HEK293 (cell line): ENCODE data around the gene HEPACAM.

Experiments
- CTCF ChIA-PET: fragments of 350-600 bp; formaldehyde crosslinking; extraction: SDS; loops from one replicate; lab custom pipeline; 2021; ENCODE audit warnings: antibody characterized with exemption; lab: Yijun Ruan, JAX
- POLR2A ChIA-PET: fragments of 300-600 bp; formaldehyde crosslinking; extraction: SDS; loops from one replicate; lab custom pipeline; 2020; ENCODE audit warnings: antibody characterized with exemption, inconsistent platforms; lab: Yijun Ruan, JAX
- H3K27ac ChIP-seq: fragments of 200-500 bp; sonication (Bioruptor generic); 2 replicates; pipeline ENCODE4 v1.5.1; 2014; ENCODE audit warnings: low read depth, low read length, control low read depth, inconsistent platforms; ENCODE audit errors: extremely low read depth
- H3K36me3 ChIP-seq, 2 experiments: fragments of 200-500 bp in 1 of 2; sonication (Bioruptor generic) in 1 of 2; 1 replicate in 1 of 2; 2 replicates in 1 of 2; pipeline ENCODE4 v1.5.1; 2014 to 2017; ENCODE audit warnings: inconsistent platforms in 2 of 2, low read length in 2 of 2; ENCODE audit not compliant: control insufficient read depth in 2 of 2, insufficient read depth in 1 of 2
- H3K4me1 ChIP-seq: fragments of 200-500 bp; sonication (Bioruptor generic); 2 replicates; pipeline ENCODE4 v1.5.1; 2014; ENCODE audit warnings: mild to moderate bottlenecking, low read length, inconsistent platforms; ENCODE audit not compliant: control insufficient read depth, insufficient read depth
- H3K4me3 ChIP-seq: 2 replicates; pipeline ENCODE4 v1.5.1; 2011; ENCODE audit warnings: low read depth, mild to moderate bottlenecking, control low read depth, low read length, moderate library complexity
- H3K9me3 ChIP-seq: fragments of 200-500 bp; sonication (Bioruptor generic); 2 replicates; pipeline ENCODE4 v1.5.1; 2014; ENCODE audit warnings: low read depth, low read length, inconsistent platforms; ENCODE audit not compliant: control insufficient read depth, insufficient read depth
- GLIS2 ChIP-seq: fragments of 450-650 bp; formaldehyde crosslinking; IDR thresholded peaks from 2 replicates; pipeline ENCODE4 v1.5.1; 2016; ENCODE audit warnings: missing biosample characterization, missing genetic modification characterization
- YY2 ChIP-seq: fragments of 450-650 bp; formaldehyde crosslinking; IDR thresholded peaks from 2 replicates; pipeline ENCODE4 v1.5.1; 2016; ENCODE audit warnings: missing biosample characterization, missing genetic modification characterization
- ZBTB8A ChIP-seq: fragments of 450-650 bp; formaldehyde crosslinking; IDR thresholded peaks from 2 replicates; pipeline ENCODE4 v1.5.1; 2016; ENCODE audit warnings: missing biosample characterization, missing genetic modification characterization
- ZNF146 ChIP-seq: fragments of 450-650 bp; formaldehyde crosslinking; IDR thresholded peaks from 2 replicates; pipeline ENCODE4 v1.5.1; 2016; ENCODE audit warnings: missing biosample characterization, missing genetic modification characterization
- ZNF16 ChIP-seq: fragments of 450-650 bp; formaldehyde crosslinking; IDR thresholded peaks from 2 replicates; pipeline ENCODE4 v1.5.1; 2016; ENCODE audit warnings: low read depth, missing biosample characterization, missing genetic modification characterization
- ZNF169 ChIP-seq: fragments of 450-650 bp; formaldehyde crosslinking; IDR thresholded peaks from 2 replicates; pipeline ENCODE4 v1.5.1; 2016; ENCODE audit warnings: missing biosample characterization, missing genetic modification characterization
- ZNF174 ChIP-seq: fragments of 450-650 bp; formaldehyde crosslinking; IDR thresholded peaks from 2 replicates; pipeline ENCODE4 v1.5.0; 2017; ENCODE audit warnings: missing biosample characterization, mild to moderate bottlenecking, missing genetic modification characterization
- ZNF19 ChIP-seq: fragments of 450-650 bp; formaldehyde crosslinking; IDR thresholded peaks from 2 replicates; pipeline ENCODE4; 2016; ENCODE audit warnings: missing biosample characterization, missing genetic modification characterization, low read depth
- ZNF2 ChIP-seq: fragments of 450-650 bp; formaldehyde crosslinking; IDR thresholded peaks from 2 replicates; pipeline ENCODE4 v1.5.1; 2016; ENCODE audit warnings: missing biosample characterization, missing genetic modification characterization
- ZNF660 ChIP-seq: fragments of 450-650 bp; IDR thresholded peaks from 2 replicates; pipeline ENCODE4 v1.5.1; 2018; ENCODE audit warnings: missing biosample characterization, mild to moderate bottlenecking, missing genetic modification characterization
- ZNF677 ChIP-seq: fragments of 450-650 bp; IDR thresholded peaks from 2 replicates; pipeline ENCODE4 v1.5.0; 2018; ENCODE audit warnings: missing biosample characterization, mild to moderate bottlenecking, missing genetic modification characterization, moderate library complexity
- ZNF707 ChIP-seq: fragments of 450-650 bp; formaldehyde crosslinking; IDR thresholded peaks from 2 replicates; pipeline ENCODE4 v1.5.1; 2016; ENCODE audit warnings: missing biosample characterization, missing genetic modification characterization
- ZNF843 ChIP-seq: fragments of 450-650 bp; formaldehyde crosslinking; IDR thresholded peaks from 2 replicates; pipeline ENCODE4 v1.5.1; 2016; ENCODE audit warnings: missing biosample characterization, missing genetic modification characterization
- ZSCAN16 ChIP-seq: fragments of 450-650 bp; formaldehyde crosslinking; IDR thresholded peaks from 2 replicates; pipeline ENCODE4 v1.5.1; 2016; ENCODE audit warnings: missing biosample characterization, missing genetic modification characterization
- TF ChIP-seq, protein P1 (sequence below): fragments of 450-650 bp; formaldehyde crosslinking; IDR thresholded peaks from 2 replicates; pipeline ENCODE4 v1.5.0; 2017; ENCODE audit warnings: missing biosample characterization, missing genetic modification characterization, borderline replicate concordance
- TF ChIP-seq, protein P2 (sequence below): fragments of 450-650 bp; formaldehyde crosslinking; IDR thresholded peaks from 2 replicates; pipeline ENCODE4 v1.5.1; 2016; ENCODE audit warnings: missing biosample characterization, missing genetic modification characterization
- TF ChIP-seq, protein P3 (sequence below): fragments of 450-650 bp; formaldehyde crosslinking; conservative IDR thresholded peaks from 2 replicates; pipeline ENCODE4 v1.5.1; 2016; ENCODE audit warnings: low read depth, missing biosample characterization, missing genetic modification characterization
- TF ChIP-seq, protein P4 (sequence below): fragments of 450-650 bp; formaldehyde crosslinking; IDR thresholded peaks from 2 replicates; pipeline ENCODE4 v1.5.1; 2016; ENCODE audit warnings: missing biosample characterization, missing genetic modification characterization

Gene HEPACAM

DNA sequence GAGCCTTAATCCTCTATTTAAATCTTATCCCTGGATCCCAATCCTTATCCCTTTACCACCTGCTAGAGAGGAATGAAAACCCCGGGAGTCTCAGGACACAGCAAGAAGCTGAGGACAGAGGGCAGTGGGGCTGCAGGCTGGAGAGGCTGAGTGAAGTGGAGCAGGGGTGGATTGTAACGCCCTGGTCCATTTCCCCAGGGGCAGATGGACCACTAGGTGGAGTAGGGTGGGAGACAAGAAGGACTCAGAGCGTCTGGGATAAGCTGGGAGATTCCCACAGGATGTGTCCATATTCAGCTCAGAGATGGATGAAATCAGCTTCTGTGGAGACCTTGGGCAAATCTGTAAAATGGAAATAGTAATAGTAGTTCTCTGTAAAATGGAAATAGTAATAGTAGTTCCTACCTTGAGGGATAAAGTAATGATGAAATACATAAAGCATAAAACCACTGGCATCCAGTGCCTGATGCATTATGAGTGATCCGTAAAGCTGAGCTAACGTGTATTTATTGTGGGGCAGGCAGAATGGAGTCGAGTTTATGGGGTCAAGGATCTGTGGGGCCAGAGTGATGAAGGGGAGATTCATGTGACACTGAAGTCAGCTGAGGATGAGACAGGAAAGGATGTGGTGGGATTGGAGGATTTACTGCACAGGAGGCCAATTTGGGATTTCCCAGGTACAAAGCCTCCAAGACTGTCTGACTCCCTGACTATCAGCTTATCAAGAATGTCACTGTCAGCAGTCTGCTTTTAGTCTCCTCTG, 36.3 kb downstream of the HEPACAM start:
- Histone ChIP-seq H3K36me3 (no peaks in the 10 kb centered on the region), H3K9me3 (no peaks in the 10 kb centered on the region), H3K27ac (no peak overlapping the region), H3K4me3 (no peak overlapping the region), H3K4me1 (no peaks in the 10 kb centered on the region)
- CTCF ChIA-PET = interaction anchor here (0.8 to 1.2 kb wide), 2 partner anchors 15 to 35 kb away, joined by 3 to 4 read pairs; no protein-coding TSS in a partner anchor
- POLR2A ChIA-PET = interaction anchor here (0.5 to 2.6 kb wide), 2 partner anchors 21 to 23 kb away, joined by 5 to 12 read pairs; no protein-coding TSS in a partner anchor
- TF ChIP-seq ZNF843 (no peak), GLIS2 (tag by site-specific recombination) (no peak), ZNF169 (tag by site-specific recombination) (no peak), ZBTB8A (tag by site-specific recombination) (no peak), ZSCAN16 (tag by site-specific recombination) (no peak), ZNF174 (tag by site-specific recombination) (no peak), YY2 (tag by site-specific recombination) (no peak), ZNF660 (tag by site-specific recombination) (no peak), ZNF677 (no peak), ZNF16 (no peak), ZNF707 (tag by site-specific recombination) (no peak), ZNF2 (tag by site-specific recombination) (no peak), ZNF146 (tag by site-specific recombination) (no peak), ZNF19 (tag by site-specific recombination) (no peak)
- TF ChIP-seq, protein P1, sequence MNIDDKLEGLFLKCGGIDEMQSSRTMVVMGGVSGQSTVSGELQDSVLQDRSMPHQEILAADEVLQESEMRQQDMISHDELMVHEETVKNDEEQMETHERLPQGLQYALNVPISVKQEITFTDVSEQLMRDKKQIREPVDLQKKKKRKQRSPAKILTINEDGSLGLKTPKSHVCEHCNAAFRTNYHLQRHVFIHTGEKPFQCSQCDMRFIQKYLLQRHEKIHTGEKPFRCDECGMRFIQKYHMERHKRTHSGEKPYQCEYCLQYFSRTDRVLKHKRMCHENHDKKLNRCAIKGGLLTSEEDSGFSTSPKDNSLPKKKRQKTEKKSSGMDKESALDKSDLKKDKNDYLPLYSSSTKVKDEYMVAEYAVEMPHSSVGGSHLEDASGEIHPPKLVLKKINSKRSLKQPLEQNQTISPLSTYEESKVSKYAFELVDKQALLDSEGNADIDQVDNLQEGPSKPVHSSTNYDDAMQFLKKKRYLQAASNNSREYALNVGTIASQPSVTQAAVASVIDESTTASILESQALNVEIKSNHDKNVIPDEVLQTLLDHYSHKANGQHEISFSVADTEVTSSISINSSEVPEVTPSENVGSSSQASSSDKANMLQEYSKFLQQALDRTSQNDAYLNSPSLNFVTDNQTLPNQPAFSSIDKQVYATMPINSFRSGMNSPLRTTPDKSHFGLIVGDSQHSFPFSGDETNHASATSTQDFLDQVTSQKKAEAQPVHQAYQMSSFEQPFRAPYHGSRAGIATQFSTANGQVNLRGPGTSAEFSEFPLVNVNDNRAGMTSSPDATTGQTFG = no peak
- TF ChIP-seq, protein P2, sequence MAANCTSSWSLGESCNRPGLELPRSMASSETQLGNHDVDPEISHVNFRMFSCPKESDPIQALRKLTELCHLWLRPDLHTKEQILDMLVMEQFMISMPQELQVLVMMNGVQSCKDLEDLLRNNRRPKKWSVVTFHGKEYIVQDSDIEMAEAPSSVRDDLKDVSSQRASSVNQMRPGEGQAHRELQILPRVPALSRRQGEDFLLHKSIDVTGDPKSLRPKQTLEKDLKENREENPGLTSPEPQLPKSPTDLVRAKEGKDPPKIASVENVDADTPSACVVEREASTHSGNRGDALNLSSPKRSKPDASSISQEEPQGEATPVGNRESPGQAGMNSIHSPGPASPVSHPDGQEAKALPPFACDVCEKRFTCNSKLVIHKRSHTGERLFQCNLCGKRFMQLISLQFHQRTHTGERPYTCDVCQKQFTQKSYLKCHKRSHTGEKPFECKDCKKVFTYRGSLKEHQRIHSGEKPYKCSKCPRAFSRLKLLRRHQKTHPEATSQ (tag by site-specific recombination) = no peak
- TF ChIP-seq, protein P3, sequence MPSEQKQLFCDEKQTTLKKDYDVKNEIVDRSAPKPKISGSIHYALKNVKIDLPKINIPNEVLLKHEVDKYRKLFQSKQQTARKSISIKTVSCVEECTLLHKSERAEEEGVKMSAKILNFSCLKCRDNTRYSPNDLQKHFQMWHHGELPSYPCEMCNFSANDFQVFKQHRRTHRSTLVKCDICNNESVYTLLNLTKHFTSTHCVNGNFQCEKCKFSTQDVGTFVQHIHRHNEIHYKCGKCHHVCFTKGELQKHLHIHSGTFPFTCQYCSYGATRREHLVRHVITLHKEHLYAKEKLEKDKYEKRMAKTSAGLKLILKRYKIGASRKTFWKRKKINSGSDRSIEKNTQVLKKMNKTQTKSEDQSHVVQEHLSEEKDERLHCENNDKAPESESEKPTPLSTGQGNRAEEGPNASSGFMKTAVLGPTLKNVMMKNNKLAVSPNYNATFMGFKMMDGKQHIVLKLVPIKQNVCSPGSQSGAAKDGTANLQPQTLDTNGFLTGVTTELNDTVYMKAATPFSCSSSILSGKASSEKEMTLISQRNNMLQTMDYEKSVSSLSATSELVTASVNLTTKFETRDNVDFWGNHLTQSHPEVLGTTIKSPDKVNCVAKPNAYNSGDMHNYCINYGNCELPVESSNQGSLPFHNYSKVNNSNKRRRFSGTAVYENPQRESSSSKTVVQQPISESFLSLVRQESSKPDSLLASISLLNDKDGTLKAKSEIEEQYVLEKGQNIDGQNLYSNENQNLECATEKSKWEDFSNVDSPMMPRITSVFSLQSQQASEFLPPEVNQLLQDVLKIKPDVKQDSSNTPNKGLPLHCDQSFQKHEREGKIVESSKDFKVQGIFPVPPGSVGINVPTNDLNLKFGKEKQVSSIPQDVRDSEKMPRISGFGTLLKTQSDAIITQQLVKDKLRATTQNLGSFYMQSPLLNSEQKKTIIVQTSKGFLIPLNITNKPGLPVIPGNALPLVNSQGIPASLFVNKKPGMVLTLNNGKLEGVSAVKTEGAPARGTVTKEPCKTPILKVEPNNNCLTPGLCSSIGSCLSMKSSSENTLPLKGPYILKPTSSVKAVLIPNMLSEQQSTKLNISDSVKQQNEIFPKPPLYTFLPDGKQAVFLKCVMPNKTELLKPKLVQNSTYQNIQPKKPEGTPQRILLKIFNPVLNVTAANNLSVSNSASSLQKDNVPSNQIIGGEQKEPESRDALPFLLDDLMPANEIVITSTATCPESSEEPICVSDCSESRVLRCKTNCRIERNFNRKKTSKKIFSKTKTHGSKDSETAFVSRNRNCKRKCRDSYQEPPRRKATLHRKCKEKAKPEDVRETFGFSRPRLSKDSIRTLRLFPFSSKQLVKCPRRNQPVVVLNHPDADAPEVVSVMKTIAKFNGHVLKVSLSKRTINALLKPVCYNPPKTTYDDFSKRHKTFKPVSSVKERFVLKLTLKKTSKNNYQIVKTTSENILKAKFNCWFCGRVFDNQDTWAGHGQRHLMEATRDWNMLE (tag by site-specific recombination) = no peak
- TF ChIP-seq, protein P4, sequence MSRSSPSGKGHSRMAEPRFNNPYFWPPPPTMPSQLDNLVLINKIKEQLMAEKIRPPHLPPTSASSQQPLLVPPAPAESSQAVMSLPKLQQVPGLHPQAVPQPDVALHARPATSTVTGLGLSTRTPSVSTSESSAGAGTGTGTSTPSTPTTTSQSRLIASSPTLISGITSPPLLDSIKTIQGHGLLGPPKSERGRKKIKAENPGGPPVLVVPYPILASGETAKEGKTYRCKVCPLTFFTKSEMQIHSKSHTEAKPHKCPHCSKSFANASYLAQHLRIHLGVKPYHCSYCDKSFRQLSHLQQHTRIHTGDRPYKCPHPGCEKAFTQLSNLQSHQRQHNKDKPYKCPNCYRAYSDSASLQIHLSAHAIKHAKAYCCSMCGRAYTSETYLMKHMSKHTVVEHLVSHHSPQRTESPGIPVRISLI (tag by site-specific recombination) = no peak
